GM21526 (cell line): ENCODE measurements around the gene JAKMIP3.

Source experiments
- ATAC-seq: cut with Tn5 transposase; IDR thresholded peaks from one replicate; pipeline ENCODE4 v1.9.1; 2021; ENCODE audit warnings: moderate library complexity; ENCODE audit not compliant: unreplicated experiment, low FRiP score

JAKMIP3 gene

DNA sequence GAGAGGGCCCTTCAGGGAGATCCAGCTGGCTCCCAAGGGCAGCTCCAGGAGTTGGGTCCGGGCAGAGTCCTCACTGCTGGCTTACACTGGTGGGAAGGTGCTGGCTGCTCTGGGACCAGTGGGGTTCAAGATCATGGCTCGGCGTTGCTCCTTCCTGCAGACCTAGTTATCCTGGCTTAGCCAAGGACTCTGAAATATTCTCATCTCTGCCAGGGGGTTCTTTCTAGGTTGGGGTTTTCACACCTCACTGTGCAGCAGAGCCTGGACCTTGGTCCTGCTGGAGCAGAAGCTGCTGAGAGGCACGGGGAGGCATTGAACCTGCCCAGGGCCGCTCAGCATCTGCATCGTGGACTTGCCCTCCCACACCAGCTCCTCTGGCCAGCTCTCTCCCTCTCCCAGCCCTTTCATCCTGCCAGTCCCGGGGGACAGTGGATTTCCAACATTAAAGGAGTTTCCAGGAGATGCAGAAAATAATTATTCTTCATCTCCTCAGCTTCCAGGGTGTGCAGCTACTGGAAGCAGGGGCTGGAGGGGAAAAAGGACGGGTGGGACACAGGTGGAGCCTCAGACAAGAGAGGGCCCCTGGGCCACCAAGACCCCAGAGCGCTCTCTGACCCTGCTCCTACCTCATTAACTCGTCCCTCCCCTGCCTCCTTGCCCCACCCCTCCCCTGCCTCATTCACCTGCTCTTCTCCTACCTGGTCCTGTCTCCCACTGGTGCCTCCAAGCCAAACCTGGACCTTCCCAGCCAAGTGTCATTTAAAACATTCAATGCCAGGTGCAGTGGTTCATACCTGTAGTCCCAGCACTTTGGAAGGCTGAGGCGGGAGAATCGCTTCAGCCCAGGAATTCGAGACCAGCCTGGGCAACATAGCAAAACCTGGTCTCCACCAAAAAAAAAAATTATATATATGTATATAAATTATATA is 42.5 kb downstream of the JAKMIP3 start:
- no peak for ATAC-seq

DNA sequence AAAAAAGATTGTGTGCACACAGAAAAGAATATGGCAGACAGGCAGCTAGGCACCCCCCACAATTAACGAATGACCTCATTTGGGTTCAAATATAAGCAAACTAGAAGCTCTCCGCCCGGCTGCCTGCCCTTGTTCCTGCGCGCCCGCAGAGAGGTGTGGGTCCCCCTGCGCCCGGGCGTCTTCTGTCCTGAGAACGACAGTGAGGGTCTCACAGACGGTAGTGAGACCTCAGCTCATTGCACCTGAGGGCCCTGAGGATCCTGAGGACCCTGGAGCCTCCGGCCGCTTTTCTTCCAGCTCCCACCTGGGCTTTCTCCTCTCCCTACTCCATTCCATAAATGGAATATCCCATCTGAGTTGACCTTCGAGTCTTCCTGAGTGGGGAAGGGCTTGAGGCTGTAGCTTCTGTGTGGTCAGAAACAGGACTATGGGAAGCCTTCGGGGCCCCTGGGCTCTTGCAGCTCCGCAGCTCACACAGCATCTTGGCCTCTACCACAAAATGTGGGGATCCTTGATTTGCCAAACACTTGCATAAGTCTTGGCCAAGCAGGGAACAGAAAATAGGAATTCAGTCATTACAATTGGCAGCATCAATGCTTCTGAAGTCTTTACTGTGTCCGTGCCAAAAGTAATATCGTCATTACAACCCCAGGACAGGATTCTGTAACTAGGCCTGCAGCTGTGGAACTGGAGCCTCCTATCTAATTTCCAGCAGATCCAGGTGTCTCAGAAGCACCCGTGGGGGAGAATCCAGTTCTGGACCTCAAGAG is 43.8 kb downstream of the JAKMIP3 start:
- ATAC-seq, result no peak

DNA sequence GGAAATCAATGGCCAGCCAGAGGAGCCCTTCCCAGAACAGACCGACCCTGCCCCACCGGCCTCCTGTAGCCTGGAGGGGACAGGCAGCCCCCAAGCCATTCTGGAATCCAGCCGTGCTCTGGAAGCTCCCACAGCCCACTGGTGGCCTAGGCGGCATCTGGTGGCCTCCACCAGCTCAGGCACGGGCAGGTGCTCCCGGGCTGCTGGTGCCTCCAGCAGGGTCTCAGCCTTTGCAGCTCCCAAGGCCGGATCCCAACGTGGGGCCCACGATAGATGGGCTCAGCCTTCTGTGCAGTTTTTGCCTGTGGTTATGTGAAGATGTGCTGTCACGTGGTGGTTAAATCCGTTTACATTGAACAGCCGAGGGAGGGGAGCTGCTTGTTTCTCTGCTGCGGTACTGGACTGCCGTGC is 44.4 kb downstream of the JAKMIP3 start:
- ATAC-seq, result no peak

DNA sequence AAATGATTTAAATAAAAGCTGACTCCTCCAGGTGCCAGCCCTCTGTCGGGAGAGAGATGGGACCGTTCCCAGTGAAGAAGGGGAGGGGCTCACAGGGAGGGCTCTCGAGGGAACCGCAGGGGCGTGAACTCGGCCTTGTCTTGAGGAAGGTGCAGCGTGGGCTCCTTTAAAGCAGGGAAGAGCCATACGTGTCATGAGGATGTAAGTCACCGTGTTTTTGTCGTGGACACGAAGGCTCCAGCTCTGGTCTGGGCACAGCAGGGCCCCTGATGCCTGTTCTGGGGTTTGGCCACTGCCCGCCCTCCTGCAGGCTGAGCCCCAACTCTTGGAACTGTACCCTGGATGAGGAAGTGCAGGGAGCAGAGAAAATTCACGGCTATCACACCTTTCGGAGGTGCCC is 45.0 kb downstream of the JAKMIP3 start:
- ATAC-seq, result no peak

DNA sequence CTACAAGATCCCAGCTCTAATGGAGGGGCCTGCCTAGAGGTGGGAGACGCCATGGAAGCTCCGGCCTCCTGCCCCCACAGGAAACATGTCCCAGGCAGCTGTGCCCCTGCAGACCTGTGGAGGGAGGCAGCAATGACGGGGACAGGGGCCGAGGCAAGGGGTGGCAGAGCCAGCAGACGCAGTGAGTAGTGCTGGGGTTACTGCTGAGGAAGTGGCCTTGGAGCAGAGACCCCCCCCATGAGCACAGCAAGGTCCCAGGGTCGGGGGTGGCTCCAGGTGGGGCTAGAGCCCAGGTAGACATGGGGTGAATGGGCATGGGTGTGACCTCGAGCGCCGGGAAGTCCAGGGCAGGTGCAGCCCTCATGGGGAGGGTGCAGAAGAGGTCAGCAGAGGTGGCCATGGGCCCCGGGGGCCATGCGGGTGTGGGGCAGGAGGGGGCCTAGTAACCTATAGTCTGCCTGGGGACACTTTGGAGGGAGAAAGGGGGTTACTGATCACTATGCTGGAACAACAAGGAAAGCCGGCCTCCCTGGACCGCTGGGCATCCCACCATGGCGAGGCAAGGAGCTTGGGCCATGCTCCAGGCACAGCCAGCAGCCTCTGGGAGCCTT is 45.5 kb downstream of the JAKMIP3 start:
- ATAC-seq, result no peak

DNA sequence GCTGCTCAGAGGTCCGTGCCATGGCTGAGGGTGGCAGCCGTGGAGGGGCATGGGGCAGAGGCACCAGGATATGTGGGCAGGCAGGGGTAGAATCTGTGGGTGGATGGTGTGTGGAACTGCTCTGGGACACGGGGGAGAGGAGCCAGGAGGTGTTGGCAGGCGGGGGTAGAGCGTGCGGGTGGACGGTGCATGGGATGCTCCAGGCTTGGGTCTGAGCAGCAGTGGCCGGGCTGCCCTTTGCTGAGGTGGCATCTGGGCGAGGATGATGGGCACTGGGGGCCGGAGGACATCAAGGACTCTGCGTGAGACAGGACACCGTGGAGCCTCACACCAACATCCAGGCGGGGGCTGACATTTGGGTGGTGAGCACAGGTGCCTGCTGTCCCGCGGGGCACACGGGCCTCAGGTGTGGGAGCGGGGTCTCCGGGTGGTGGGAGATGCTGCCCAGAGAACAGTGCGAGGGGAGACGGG is 46.2 kb downstream of the JAKMIP3 start:
- ATAC-seq, result no peak

DNA sequence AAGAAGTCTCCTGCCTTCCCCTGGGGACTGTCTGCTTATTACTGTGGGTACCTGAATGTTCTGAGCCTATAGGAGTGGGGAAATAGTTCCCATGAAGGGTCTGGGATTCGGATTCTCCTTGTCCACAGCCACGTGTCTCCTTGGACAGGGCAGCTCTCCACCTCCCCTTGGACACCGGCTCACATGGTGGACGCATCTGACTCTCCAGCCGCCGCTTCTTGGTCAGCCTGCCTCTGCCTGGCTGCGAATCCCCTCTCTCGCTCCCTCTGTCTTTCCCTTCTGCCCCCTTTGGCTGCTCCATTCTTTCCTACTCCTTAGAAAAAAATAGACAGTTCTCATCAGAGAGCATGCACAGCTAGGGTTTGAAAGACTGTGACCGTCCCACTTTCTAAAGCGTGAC is 46.9 kb downstream of the JAKMIP3 start:
- no peak for ATAC-seq

DNA sequence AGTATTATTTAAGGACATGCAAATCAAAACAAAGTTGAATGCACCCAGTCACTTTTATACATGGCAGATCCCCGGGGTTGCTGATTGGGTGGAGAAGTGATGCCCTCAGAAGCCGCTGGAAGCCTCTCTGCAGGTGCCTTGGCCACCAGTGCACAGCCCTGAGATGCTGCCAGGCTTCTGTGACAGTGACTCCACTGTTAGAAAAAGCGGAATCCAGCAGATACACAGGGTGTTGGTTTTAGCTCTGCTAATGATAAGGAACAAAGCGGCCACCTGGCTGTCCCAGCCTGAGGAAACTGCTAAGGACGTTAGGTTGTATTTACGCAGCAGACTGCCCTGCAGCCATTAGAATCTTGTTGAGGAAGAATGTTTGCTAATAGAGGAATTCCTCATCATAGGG is 47.5 kb downstream of the JAKMIP3 start:
- no peak for ATAC-seq

DNA sequence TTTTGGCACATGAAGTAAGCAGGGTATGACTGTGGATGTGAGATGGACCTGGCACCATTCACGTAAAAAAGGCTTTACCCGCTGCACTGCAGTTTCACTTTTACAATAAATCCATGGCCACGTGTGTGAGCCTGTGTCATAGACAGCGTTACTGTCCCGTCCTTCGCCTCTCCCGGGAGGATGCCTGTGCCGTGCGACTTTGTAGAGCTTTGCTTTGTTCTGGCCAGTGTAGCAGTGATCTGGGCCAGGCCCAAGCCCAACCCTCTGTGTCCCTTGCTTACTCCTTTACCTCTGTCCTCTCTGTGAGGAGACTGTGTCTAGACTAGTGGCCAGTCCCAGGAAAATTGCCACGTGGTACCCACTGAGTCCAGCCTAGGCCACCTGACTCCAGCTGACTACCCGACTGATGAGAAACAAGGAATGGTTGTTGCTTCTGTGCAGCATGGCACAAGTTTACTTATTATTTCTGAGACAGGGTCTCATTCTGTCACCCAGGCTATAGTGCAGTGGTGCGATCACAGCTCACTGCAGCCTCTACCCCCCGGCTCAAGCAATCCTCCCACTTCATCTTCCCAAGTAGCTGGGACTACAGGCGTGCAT is 48.1 kb downstream of the JAKMIP3 start:
- ATAC-seq, result no peak

DNA sequence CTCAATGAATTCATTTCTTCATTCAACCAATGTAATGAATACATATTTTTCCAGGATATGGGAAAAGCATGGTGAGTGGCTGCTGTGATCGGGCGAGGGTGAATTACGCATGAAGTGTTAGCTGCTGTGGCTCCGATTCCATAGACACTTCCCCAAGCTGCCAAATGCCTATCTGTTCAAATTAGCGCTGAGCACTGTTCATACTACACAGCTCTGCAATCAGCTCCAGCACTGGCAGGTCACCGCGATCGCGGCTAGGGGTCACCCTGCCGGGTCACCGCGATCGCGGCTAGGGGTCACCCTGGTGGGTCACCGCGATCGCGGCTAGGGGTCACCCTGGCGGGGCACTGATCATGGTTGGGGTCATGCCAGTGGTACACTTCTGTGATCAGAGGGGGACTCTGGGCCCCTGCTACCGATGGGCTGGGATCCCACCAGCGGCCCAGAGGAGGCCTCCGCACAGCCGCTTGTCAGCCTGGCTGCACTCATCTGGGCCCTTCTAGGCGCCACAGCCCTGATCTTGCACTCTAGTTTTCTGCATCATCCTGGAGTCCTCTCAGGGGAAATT is 49.3 kb downstream of the JAKMIP3 start:
- ATAC-seq, result no peak
